HG03354 (cell line): ENCODE data around the gene TMEM38B.

ENCODE experiments used
- ATAC-seq: cut with Tn5 transposase; IDR thresholded peaks from one replicate; pipeline ENCODE4 v1.9.1; 2021; ENCODE audit warnings: mild to moderate bottlenecking; ENCODE audit not compliant: unreplicated experiment, poor library complexity, severe bottlenecking

The TMEM38B gene, protein sequence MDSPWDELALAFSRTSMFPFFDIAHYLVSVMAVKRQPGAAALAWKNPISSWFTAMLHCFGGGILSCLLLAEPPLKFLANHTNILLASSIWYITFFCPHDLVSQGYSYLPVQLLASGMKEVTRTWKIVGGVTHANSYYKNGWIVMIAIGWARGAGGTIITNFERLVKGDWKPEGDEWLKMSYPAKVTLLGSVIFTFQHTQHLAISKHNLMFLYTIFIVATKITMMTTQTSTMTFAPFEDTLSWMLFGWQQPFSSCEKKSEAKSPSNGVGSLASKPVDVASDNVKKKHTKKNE

GRCh38 chr9:105694190-105694847 lies at the start of gene TMEM38B:
TSS of gene TMEM38B (plus strand) at chr9:105694541. CDS start at chr9:105694661, 120 bp downstream.
- peak; percentile 77 for ATAC-seq

GRCh38 chr9:105646879-105647594 lies 47.3 kb upstream of the TMEM38B start:
- ATAC-seq = no peak

DNA sequence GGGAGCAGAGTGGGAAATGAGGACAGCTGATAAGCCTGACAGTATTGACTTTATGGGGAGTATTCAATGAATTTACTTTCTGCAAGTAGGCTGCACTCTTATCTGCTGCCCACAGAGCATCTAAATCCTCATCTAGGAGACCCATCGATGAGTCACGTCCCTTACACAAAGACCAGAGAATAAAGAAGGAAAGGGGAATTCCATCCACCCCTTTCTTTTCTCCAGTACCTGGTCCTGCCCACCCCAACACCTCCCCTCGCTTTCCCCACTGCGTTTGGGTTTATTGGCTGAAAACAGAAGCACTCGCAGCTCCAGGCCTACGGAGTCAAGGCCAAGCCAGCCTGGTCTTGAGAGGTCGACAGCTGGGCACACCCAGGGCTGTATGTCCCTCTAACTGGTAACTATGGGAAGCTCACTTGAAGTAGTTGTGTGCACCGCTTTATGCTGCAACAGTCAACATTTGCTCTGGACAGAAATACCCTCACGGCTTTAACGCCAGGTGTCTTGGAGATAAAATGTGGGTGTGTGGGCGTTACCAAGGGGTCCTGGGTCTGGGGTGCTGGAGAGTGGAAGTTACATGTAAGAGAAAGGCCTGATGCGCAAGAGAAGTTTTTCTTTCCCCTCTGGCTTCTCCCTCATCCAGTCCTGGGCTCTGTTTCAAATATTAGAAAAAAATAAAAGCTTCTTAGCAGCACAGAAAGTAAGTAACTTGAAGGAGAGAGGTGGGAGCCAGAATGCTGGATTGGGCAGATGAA lies 46.6 kb upstream of the TMEM38B start:
- no peak for ATAC-seq

DNA sequence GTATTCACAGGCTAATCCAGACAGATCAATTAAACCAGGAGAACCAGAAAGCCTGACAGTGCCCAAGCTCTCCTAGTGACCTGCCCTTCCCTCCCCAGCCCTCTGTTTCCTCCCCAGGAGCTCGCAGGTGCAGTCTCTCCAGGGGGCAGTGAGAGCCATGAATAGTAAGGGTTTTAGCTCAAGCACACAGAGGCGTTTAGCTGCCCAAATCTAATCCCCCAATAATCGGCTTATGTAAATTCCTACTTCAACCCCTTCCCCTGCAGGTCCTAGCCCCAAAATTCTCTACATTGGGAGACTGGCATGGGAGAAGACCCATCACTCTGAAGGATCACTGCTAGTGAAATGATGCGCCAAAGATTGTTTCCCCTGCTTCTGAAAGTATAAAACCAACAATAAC lies 42.5 kb upstream of the TMEM38B start:
- ATAC-seq = no peak

GRCh38 chr9:105656131-105656921 lies 38.0 kb upstream of the TMEM38B start:
- peak; percentile 59 for ATAC-seq

- no peak for ATAC-seq
These were observed 36.0 kb upstream of the TMEM38B start for GRCh38 chr9:105658351-105658750.

DNA sequence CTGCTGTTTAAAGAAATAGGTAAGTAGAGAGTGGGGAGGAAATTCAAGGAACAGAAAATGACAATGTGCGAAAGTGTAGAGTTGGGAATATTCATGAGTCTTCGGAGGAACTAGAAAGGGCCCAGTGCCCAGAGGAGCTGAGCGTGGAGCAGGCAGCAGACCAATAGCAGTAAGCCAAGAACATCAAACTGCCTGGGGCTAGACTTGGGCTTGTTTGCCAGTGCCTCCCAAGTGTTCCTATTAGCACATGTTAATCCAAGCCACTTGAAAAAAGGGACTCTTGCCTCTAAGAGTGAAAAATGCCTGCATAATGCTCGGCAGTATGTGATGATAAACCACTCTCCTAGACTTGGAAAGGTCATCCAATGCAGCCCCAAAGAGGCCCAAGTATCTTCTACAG lies 33.3 kb upstream of the TMEM38B start:
- no peak for ATAC-seq

GRCh38 chr9:105662184-105663104 lies 31.9 kb upstream of the TMEM38B start, which contains the start of gene TAL2:
TSS of gene TAL2 (plus strand) at chr9:105662457. CDS start at chr9:105662497, 40 bp downstream.
- peak; percentile 92 for ATAC-seq

- no peak for ATAC-seq
These were observed 30.4 kb upstream of the TMEM38B start for GRCh38 chr9:105663914-105664313.

- no peak for ATAC-seq
These were observed 26.5 kb upstream of the TMEM38B start for GRCh38 chr9:105667867-105668266.

- ATAC-seq = no peak
These were observed 24.0 kb upstream of the TMEM38B start for GRCh38 chr9:105670315-105670714.

- no peak for ATAC-seq
These were observed 23.6 kb upstream of the TMEM38B start for GRCh38 chr9:105670775-105671174.

- peak; percentile 75 for ATAC-seq
These were observed 21.6 kb upstream of the TMEM38B start for GRCh38 chr9:105672711-105673234.

- ATAC-seq = no peak
These were observed 20.4 kb upstream of the TMEM38B start for GRCh38 chr9:105673850-105674387.

DNA sequence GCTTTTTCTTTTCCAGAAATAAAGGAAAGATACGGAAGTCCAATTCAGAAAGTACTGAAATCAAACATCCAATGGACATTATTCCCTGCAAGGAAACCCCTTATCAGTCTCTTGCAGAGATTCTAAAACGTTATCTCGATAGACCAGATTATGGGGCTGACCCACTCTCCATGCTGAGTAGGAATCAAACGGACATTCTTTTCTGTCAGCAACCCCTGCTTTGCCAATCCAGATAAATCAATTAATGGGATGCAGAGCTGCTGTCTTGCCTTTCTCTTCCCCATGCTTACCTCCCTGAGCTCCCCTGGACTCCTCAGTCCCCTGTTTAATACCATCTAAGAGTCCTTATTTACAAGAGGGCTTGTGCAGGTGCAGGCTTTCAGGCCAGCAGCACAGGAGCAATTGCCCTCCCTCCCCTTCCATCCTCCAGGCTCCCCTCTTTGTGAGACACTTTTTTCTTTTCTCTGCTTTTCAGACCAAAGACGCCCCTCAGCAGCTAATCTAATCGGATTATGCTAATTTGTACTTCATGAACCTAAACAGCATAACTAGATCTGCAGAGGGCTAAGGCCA lies 17.9 kb upstream of the TMEM38B start:
- ATAC-seq = no peak

DNA sequence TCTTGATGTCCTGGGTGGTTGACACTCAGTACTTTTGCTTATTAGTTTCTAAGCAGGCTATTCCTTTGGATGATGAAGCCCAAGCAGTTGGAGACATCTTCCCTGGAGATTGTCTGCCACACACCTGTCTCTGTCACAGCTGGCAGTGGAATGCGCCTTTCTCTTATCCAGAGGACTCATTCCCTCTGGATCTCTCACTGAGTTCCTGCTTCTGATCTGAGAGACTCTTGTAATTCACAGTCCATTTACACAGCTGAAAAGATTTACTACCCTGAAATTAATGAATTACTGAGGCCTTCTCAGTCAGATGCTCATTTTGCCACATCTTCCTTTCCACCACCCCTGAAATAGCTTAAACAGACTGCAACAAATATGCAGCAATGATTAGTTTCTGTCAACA lies 16.2 kb upstream of the TMEM38B start:
- no peak for ATAC-seq

DNA sequence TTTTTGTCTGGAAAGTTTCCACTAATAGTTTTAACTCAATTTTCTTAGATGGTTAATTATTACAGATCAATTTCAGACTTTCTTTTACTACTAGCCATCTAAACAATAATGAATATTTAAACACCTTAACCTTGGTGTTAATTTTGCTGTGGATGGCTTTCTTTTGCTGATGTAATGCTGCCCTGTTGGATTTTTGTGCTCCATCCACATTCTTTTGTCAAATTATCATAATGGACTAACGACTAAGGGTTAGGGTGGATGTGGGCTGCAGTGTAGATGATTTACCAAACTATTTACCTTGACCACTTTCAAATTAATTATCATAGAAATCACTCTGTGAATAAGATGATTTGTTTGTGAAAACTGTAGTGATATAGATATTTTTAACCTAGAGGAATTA lies 15.6 kb upstream of the TMEM38B start:
- ATAC-seq = no peak
